Left renal cortex interstitium (tissue), 4 donors: ENCODE results near the gene LRRK1. TPM values are rescaled to one million over a fixed set of nuclear protein-coding genes. Genes with fewer than 3 reads are reported as not detected.

Source experiments
- DNase-seq, 4 donors: peaks; one replicate each; pipeline ENCODE4 v3.0.0-alpha.2; 2013; ENCODE audit warnings: low read depth in 4 of 4, low spot score in 2 of 4, missing footprints in 1 of 4
- polyA plus RNA-seq, 4 donors: library from polyadenylated mRNA; unstranded; fragments of 120-200 nt; gene quantifications; one replicate each; pipeline ENCODE4 v1.2.1, GENCODE V29; 2013; ENCODE audit not compliant: insufficient read length in 4 of 4

LRRK1 gene
- polyA plus RNA-seq, 4 donors = 2.9 to 6.2 (median 3.8) TPM

- no peak for DNase-seq
Observed at GRCh38 chr15:101035611-101036010, 116.5 kb downstream of the LRRK1 start.

- DNase-seq = no peak
Observed at GRCh38 chr15:101036189-101036588, 117.0 kb downstream of the LRRK1 start.

GRCh38 chr15:101037090-101037830 lies 118.1 kb downstream of the LRRK1 start:
- no peak for DNase-seq

- DNase-seq = no peak
Observed at GRCh38 chr15:101038327-101039003, 119.3 kb downstream of the LRRK1 start.

- DNase-seq = no peak
Observed at GRCh38 chr15:101039461-101039860, 120.3 kb downstream of the LRRK1 start.

GRCh38 chr15:101042320-101042719 lies 123.2 kb downstream of the LRRK1 start:
- no peak for DNase-seq

GRCh38 chr15:101043011-101043410 lies 123.9 kb downstream of the LRRK1 start:
- no peak for DNase-seq

- DNase-seq = no peak
Observed at GRCh38 chr15:101043911-101044624, 124.9 kb downstream of the LRRK1 start.

GRCh38 chr15:101044625-101045235 lies 125.6 kb downstream of the LRRK1 start:
- DNase-seq = no peak

GRCh38 chr15:101045236-101045646 lies 126.1 kb downstream of the LRRK1 start:
- peak in 3 of 4 donors; percentile 59 to 83 (median 70) for DNase-seq

- no peak for DNase-seq
Observed at GRCh38 chr15:101045835-101046691, 126.9 kb downstream of the LRRK1 start.

- no peak for DNase-seq
Observed at GRCh38 chr15:101046826-101047225, 127.7 kb downstream of the LRRK1 start.

GRCh38 chr15:101047301-101047781 lies 128.2 kb downstream of the LRRK1 start:
- DNase-seq = no peak

- no peak for DNase-seq
Observed at GRCh38 chr15:101048176-101048575, 129.0 kb downstream of the LRRK1 start.

- no peak for DNase-seq
Observed at GRCh38 chr15:101048581-101049030, 129.4 kb downstream of the LRRK1 start.

- DNase-seq = no peak
Observed at GRCh38 chr15:101049282-101049681, 130.1 kb downstream of the LRRK1 start.

GRCh38 chr15:101049856-101050622 lies 130.9 kb downstream of the LRRK1 start:
- DNase-seq = no peak

GRCh38 chr15:101050623-101051290 lies 131.6 kb downstream of the LRRK1 start:
- DNase-seq = no peak
